GM10266 (cell line): ENCODE data around the gene EXT2.

Experiments
- DNase-seq: peaks from one replicate; pipeline ENCODE4 v3.0.0; 2012; ENCODE audit errors: extremely low spot score
- TF ChIP-seq, protein P1 (sequence below): IDR thresholded peaks from 2 replicates; pipeline ENCODE4 v1.5.1; 2012; ENCODE audit warnings: mild to moderate bottlenecking, low read depth; ENCODE audit not compliant: control insufficient read depth, insufficient read depth; ENCODE audit errors: missing control alignments

EXT2 gene

DNA sequence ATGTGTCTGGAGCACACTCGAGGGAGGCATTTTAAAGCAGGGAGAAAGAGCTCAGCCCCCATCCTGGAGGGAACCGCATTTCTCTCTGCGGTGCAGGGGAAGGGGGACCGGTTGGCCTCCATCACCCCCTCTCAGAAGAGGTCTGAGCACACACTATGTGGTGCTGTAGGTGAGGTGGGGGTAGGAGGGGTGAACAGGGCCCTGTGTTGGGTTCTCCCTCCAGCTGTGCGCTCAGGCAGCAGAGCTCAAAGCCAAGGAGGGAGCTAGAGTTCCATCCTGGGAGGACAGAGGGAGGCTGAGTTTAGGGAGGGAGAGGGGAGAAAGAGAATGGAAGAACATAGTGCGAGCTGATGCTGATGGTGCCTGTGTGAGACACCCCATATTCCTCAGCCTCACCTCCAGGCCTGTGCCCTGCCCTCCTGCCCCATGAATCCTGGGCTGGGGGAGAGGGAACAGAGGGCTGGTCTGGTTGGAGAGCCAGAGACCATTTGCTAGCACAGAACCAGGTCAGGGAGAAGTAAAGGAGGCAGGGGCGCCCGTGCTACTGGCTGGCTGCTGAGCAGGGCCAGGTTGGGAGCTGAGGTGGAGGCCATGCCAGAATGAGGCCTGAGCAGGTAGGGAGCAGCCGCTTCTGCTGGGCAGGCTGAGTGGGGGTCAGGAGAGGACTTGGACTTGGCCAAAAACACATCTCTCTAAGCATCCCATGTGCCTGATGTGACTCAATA, 170.7 kb downstream of the EXT2 start:
- TF ChIP-seq, protein P1, sequence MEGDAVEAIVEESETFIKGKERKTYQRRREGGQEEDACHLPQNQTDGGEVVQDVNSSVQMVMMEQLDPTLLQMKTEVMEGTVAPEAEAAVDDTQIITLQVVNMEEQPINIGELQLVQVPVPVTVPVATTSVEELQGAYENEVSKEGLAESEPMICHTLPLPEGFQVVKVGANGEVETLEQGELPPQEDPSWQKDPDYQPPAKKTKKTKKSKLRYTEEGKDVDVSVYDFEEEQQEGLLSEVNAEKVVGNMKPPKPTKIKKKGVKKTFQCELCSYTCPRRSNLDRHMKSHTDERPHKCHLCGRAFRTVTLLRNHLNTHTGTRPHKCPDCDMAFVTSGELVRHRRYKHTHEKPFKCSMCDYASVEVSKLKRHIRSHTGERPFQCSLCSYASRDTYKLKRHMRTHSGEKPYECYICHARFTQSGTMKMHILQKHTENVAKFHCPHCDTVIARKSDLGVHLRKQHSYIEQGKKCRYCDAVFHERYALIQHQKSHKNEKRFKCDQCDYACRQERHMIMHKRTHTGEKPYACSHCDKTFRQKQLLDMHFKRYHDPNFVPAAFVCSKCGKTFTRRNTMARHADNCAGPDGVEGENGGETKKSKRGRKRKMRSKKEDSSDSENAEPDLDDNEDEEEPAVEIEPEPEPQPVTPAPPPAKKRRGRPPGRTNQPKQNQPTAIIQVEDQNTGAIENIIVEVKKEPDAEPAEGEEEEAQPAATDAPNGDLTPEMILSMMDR, result no peak
- no peak for DNase-seq

DNA sequence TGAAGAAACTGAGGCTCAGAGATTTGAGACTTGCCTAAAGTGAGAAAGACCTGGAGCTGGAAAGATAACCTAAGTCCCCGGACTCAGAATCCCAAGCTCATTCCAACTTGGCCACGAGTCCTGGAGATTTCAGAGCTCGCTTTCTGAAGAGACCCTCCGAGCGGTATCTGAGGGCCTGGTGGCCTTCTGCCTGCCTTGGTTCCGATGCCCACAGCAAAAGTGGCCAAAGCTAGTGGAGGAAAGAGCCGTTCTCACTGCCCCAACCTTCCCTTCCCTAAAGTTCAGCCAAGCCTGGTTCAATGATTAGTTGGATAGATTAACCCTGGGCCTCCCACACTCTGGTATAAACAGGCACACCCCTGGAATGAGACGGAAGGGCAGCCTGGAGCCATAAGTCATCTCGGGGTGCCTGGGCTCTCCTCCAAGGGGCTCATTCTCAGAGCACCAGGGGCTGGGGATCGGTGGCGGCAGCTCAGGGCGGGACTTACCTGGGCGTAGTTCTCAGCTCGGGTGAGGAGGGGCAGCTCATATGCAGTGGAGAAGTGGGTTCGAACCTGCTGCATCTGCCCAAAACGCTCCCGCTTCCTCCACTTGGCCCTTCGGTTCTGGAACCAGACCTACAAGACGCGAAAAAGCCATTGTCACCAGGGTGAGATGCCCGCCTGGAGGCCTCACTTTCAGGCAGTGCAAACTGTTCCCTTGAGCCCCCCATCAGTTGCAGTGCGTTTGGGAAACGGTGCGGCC, 171.7 kb downstream of the EXT2 start:
- TF ChIP-seq, protein P1, result no peak
- no peak for DNase-seq

DNA sequence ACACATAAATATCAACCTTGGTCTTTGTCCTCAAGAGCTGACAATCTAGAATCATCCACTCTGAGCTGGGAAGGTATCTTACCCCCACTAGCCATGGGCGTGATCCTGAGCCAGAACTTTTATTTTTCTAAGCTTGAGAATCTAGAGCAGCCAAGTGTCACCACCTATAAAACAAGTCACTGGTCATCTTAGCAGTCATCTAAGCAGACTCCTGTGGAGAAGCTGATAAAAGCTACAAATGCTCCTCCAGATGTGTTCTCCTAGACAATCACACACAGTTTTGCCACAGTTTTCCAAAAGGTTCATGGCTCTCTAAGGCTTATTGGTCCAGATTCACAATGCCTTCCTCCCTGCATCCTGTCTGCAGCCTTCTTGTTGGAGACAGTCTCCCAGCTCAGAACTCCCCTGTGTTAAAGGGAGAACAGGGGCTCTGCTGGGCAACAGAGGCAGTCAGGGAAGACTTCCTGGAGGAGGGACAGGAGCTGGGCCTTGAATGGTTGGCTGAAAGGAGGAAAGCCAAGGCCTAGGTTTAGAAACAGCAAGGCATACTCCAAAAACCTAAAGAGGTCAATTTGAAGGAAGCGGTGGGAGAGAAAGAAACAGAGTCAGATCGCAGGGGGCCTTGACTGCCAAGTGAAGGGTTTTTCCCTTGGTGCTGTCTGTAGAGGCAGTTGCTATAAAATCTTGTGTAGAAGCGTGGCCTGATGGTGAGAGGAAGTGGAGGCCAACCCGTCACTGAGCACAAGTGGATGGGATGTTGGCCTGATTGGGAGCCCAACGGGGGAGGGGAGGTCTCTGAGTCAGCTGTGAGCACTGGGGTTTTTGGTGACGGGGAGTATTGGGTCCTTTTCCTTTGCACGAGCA, 172.5 kb downstream of the EXT2 start:
- no peak for DNase-seq
- TF ChIP-seq, protein P1, result no peak

DNA sequence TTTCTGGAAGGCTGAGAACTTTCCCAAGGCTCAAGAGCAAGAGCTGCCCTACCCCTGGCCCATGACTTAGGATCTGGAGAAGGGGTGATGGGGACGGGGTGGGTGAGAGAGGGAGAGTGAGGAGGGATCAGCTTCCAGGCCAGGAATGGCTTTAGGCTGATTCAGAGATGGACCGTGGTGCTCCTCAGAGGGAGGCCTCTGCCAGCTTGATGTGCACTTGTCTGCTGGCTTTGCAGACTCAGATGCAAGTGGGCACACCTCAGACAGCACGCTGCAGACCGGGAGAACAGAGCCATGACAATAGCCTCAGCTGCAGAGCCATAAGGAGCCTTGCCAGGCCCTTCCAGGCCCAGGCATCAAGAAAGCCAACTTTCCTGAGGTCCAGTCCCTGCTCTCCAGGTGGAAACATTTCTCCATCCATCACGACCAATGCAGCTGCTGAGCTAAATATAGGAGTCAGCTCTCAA, 173.2 kb downstream of the EXT2 start:
- DNase-seq, result no peak
- TF ChIP-seq, protein P1, result no peak

DNA sequence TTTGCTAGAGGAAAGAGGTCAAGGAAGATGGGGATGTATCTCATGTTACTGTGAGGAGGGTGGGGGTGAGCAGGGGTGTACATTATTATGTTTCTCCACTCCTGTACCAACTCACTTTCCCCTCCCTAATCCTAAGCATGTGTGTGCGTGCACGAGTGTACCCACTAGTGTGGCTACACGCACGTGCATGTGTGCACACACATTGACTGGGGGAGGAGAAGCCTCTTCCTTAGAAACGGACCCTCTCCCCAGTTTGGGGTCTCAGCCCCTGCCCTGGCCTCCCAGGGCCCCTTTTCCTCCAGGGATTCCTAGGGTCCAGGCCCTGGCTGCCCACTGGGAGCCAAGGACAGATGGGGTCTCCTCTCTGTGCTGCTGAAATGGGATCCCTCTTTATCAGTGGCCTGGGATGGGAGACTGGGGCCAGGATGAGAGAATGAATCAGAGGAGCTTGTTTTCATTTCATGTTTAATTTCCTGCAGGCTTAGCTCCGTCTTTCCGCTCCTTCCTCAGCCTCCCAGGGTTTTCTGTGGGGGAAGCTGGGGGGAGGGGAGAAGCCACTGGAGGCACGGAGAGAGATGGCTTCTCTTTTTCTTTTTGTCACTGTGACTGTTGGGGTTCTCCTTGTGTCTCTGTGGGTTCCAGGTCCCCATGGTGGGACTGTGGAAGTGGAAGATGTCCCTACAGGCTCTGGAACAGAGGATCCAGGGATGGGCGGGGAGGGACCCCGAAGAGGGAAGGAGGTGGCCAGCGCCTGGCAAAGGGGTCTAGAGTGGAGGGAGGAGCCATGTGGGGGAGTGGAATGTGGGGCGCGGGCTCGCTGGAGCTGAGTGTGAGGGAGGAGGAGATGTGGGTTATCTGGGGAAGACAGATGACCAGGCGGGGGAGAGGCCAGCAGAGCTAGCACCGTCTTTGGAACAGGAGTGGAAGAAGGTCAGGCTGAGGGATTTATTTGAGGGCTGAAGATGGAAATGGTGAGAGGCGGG, 174.2 kb downstream of the EXT2 start:
- no peak for DNase-seq
- TF ChIP-seq, protein P1, result no peak
